GM12864 (cell line): Measurements from ENCODE around the gene SPIRE1.

Experiments used
- DNase-seq: peaks from one replicate; pipeline ENCODE4 v3.0.0-alpha.2; 2011; ENCODE audit warnings: low read depth
- H3K4me3 ChIP-seq: 2 replicates; pipeline ENCODE4 v1.5.1; 2011; ENCODE audit warnings: mild to moderate bottlenecking, low read depth, low read length, control low read depth
- CTCF ChIP-seq: IDR thresholded peaks from 2 replicates; pipeline ENCODE4 v1.5.1; 2011; ENCODE audit warnings: low read depth, mild to moderate bottlenecking, moderate library complexity, low read length, control low read depth, inconsistent platforms; ENCODE audit errors: missing control alignments

SPIRE1 gene

GRCh38 chr18:12455496-12455895 lies 202.4 kb downstream of the SPIRE1 start:
- H3K4me3 ChIP-seq: no peak overlapping the region
- TF ChIP-seq CTCF: no peak
- no peak for DNase-seq

- no peak for TF ChIP-seq CTCF
- no peak for DNase-seq
- H3K4me3 ChIP-seq: no peak overlapping the region
Observed at GRCh38 chr18:12452784-12453183, 205.1 kb downstream of the SPIRE1 start.

- DNase-seq: no peak
- no peak for TF ChIP-seq CTCF
- no peak overlapping the region for H3K4me3 ChIP-seq
Observed at GRCh38 chr18:12451428-12451827, 206.5 kb downstream of the SPIRE1 start.

- no peak overlapping the region for H3K4me3 ChIP-seq
- TF ChIP-seq CTCF: no peak
- no peak for DNase-seq
Observed at GRCh38 chr18:12449051-12449785, 208.7 kb downstream of the SPIRE1 start.

- no peak for TF ChIP-seq CTCF
- DNase-seq: no peak
- H3K4me3 ChIP-seq: no peak overlapping the region
Observed at GRCh38 chr18:12445554-12445953, 212.4 kb downstream of the SPIRE1 start.

GRCh38 chr18:12443551-12443950 lies 214.4 kb downstream of the SPIRE1 start:
- no peak for DNase-seq
- H3K4me3 ChIP-seq: no peak overlapping the region
- no peak for TF ChIP-seq CTCF

GRCh38 chr18:12442946-12443345 lies 215.0 kb downstream of the SPIRE1 start:
- H3K4me3 ChIP-seq: no peak overlapping the region
- TF ChIP-seq CTCF: no peak
- no peak for DNase-seq
